K562 (cell line): ENCODE results near the gene PRPF8. TPM values are rescaled to one million over a fixed set of nuclear protein-coding genes. Genes with fewer than 3 reads are reported as not detected.

ENCODE experiments used
- ATF7 ChIP-seq: fragments of 450-650 bp; IDR thresholded peaks from 2 replicates; pipeline ENCODE4 v1.7.1; 2014; ENCODE audit warnings: mild to moderate bottlenecking, moderate library complexity
- BCOR ChIP-seq: fragments of 450-650 bp; IDR thresholded peaks from 2 replicates; pipeline ENCODE4 v1.6.1; 2016
- BHLHE40 ChIP-seq: IDR thresholded peaks from 2 replicates; pipeline ENCODE4 v1.6.1; 2011; ENCODE audit warnings: low read length, improper control_type of control experiment
- C11orf30 ChIP-seq: fragments of 450-650 bp; IDR thresholded peaks from 2 replicates; pipeline ENCODE4 v1.6.1; 2016; ENCODE audit warnings: low read depth, mild to moderate bottlenecking
- CHD1 ChIP-seq: fragments of 200-600 bp; sonication (generic); IDR thresholded peaks from one replicate; pipeline ENCODE4 v1.6.1; 2012; ENCODE audit warnings: mild to moderate bottlenecking, moderate library complexity, low read length, inconsistent platforms
- CXXC5 ChIP-seq: fragments of 250-450 bp; sonication (Bioruptor Pico); IDR thresholded peaks from 2 replicates; pipeline ENCODE4 v1.8.0; 2022; ENCODE audit warnings: inconsistent platforms, mild to moderate bottlenecking, moderate library complexity
- E2F8 ChIP-seq: fragments of 450-650 bp; IDR thresholded peaks from 2 replicates; pipeline ENCODE4 v1.7.1; 2018; ENCODE audit warnings: mild to moderate bottlenecking, low read depth; ENCODE audit not compliant: partially characterized antibody
- ESRRA ChIP-seq: fragments of 450-650 bp; IDR thresholded peaks from 2 replicates; pipeline ENCODE4 v1.6.1; 2014; ENCODE audit warnings: low read depth, mild to moderate bottlenecking, moderate library complexity, borderline replicate concordance
- FOXP1 ChIP-seq: sonication (generic); formaldehyde crosslinking; IDR thresholded peaks from 2 replicates; pipeline ENCODE4 v1.8.0; 2022; ENCODE audit warnings: mild to moderate bottlenecking, missing genetic modification reagents
- GABPA ChIP-seq: fragments of 200-800 bp; sonication (Bioruptor generic); conservative IDR thresholded peaks from 2 replicates; pipeline ENCODE4 v1.6.1; 2016; ENCODE audit warnings: low read depth, missing genetic modification characterization, missing compliant biosample characterization
- HDAC2 ChIP-seq: fragments of 450-650 bp; IDR thresholded peaks from 2 replicates; pipeline ENCODE4 v1.6.1; 2016; ENCODE audit warnings: mild to moderate bottlenecking
- HNRNPUL1 ChIP-seq: fragments of 200-400 bp; formaldehyde crosslinking; IDR thresholded peaks from 2 replicates; pipeline ENCODE4 v1.6.1; 2017; ENCODE audit warnings: low read length
- HOXB6 ChIP-seq: fragments of 250-450 bp; sonication (Bioruptor Pico); IDR thresholded peaks from 2 replicates; pipeline ENCODE4 v1.5.1; 2022; ENCODE audit warnings: mild to moderate bottlenecking, borderline replicate concordance
- KDM1A ChIP-seq, 2 experiments: fragments of 450-650 bp; IDR thresholded peaks; 2 replicates each; pipeline ENCODE4 v1.6.1; 2016; ENCODE audit warnings: mild to moderate bottlenecking in 2 of 2
- MAFF ChIP-seq: IDR thresholded peaks from 2 replicates; pipeline ENCODE4 v1.6.1; 2012; ENCODE audit warnings: low read length, improper control_type of control experiment
- NBN ChIP-seq: fragments of 450-650 bp; IDR thresholded peaks from 2 replicates; pipeline ENCODE4 v1.6.1; 2016; ENCODE audit warnings: low read depth, mild to moderate bottlenecking
- NFIC ChIP-seq: fragments of 450-650 bp; IDR thresholded peaks from 2 replicates; pipeline ENCODE4 v1.6.1; 2017; ENCODE audit warnings: mild to moderate bottlenecking, inconsistent platforms
- YY1 ChIP-seq, 3 experiments: IDR thresholded peaks; 2 replicates each; pipeline ENCODE4 v1.6.1; 2011; ENCODE audit warnings: low read length in 2 of 3, mild to moderate bottlenecking in 2 of 3, moderate library complexity in 2 of 3, borderline replicate concordance in 1 of 3, control low read depth in 1 of 3, low read depth in 1 of 3; ENCODE audit not compliant: insufficient read depth in 3 of 3, insufficient replicate concordance in 2 of 3, control insufficient read depth in 1 of 3, insufficient read length in 1 of 3; ENCODE audit errors: extremely low read depth in 1 of 3
- ZBED1 ChIP-seq: IDR thresholded peaks from 2 replicates; pipeline ENCODE4 v1.6.1; 2014
- ZNF224 ChIP-seq: sonication (generic); formaldehyde crosslinking; IDR thresholded peaks from 2 replicates; pipeline ENCODE4 v1.8.0; 2022; ENCODE audit warnings: mild to moderate bottlenecking, missing genetic modification reagents
- ZNF316 ChIP-seq: fragments of 450-650 bp; IDR thresholded peaks from 2 replicates; pipeline ENCODE4 v1.6.1; 2016
- ZNF668 ChIP-seq: fragments of 250-450 bp; sonication (Bioruptor Pico); IDR thresholded peaks from 2 replicates; pipeline ENCODE4 v1.8.0; 2022; ENCODE audit warnings: mild to moderate bottlenecking, inconsistent platforms
- polyA plus RNA-seq, 8 experiments: library from polyadenylated mRNA; depleted of rRNA in 4 of 8; stranded (reverse) in 5 of 8; unstranded in 3 of 8; fragments of >200 nt; fragmentation: Nextera tagmentation in 2 of 8; fragmentation: Illumina TruSeq in 1 of 8; extraction: Ambion mirVana in 2 of 8; extraction: Trizol in 1 of 8; gene quantifications; 2 replicates each; pipeline versions ENCODE4 v1.2.1 to v1.2.3, GENCODE V29; 2011 to 2014; ENCODE audit warnings: inconsistent platforms in 1 of 8, missing spikeins in 1 of 8
- total RNA-seq, 7 experiments: library from RNA; depleted of rRNA in 6 of 7; stranded (reverse); fragments of >200 nt in 6 of 7; fragmentation: Illumina TruSeq in 2 of 7; extraction: Trizol in 2 of 7; gene quantifications; 2 replicates each; pipeline versions ENCODE4 v1.2.1 to v1.2.3, GENCODE V29; 2011 to 2021; ENCODE audit warnings: low replicate concordance in 1 of 7
- TF ChIP-seq, protein P1 (sequence below), 2 experiments: IDR thresholded peaks; 2 replicates each; pipeline ENCODE4 v1.6.1; 2012; ENCODE audit warnings: improper control_type of control experiment in 2 of 2, low read depth in 2 of 2, low read length in 2 of 2, borderline replicate concordance in 1 of 2
- TF ChIP-seq, protein P2 (sequence below): sonication (generic); IDR thresholded peaks from 2 replicates; pipeline ENCODE4 v1.6.1; 2016

The PRPF8 gene
- total and polyA plus RNA-seq, 9 of the 15 experiments (the other 6 are each of a cell fraction or from before 2014, with no cell fraction given): 64.3 to 294 (median 85.9) TPM

DNA sequence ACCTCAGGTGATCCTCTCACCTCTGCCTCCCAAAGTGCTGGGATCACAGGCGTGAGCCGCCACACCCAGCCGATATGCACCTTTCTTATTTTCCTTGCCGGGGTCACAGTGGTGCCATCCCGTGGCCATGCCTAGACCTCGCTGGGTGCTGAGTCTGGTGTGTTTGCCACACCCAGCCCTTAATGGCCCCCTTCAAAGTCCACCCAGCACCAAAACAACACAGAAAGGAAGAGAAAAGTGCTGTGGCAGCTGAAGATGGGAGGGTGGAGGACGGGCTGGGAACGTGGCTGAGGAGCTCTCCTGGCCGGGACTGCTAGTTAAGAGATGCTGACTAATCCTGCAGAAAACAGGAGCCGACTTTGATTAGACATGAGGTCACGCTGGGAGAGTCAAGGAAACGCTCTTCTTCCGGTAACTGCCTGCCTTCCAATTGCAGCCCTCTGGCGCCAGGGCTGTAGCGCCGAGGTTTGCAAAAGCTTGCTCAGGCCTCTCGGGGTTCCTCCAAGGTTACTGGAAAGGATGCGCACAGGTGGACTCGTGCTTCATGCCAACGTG, 67.0 kb downstream of the PRPF8 start (continued):
- TF ChIP-seq C11orf30 (peak; percentile 72), NFIC (0 out of 2 replicates have a peak, but pooled peaks have one; percentile 16), GABPA (peak; percentile 51; the same call in 1 of the 2 replicates), HDAC2 (peak; percentile 54; the same call in 1 of the 2 replicates), ZNF668 (no peak), HOXB6 (CRISPR knock-in tag) (no peak), BCOR (0 out of 2 replicates have a peak, but pooled peaks have one; percentile 23), MAFF (peak; percentile 42; the same call in 1 of the 2 replicates), KDM1A (IDR thresholded peaks at IDR 0.05) (peak; percentile 61 to 67), ESRRA (peak; percentile 62), ZBED1 (0 out of 2 replicates have a peak, but pooled peaks have one; percentile 22), YY1 (IDR thresholded peaks at IDR 0.05; ENCODE audit: borderline replicate concordance in 1 of 3, control insufficient read depth in 1 of 3, extremely low read depth in 1 of 3, insufficient read depth in 3 of 3, insufficient read length in 1 of 3, insufficient replicate concordance in 2 of 3, low read depth in 1 of 3, low read length in 2 of 3) (peak in 1 of 3 experiments; percentile 6), ZNF224 (CRISPR knock-in tag) (no peak), NBN (no peak), ATF7 (peak; percentile 87), E2F8 (peak; percentile 10), FOXP1 (0 out of 2 replicates have a peak, but pooled peaks have one; percentile 44), ZNF316 (peak; percentile 76), CHD1 (no peak), BHLHE40 (0 out of 2 replicates have a peak, but pooled peaks have one; percentile 44), CXXC5 (CRISPR knock-in tag) (peak; percentile 37; the same call in 1 of the 2 replicates), HNRNPUL1 (no peak)
- TF ChIP-seq, protein P1, sequence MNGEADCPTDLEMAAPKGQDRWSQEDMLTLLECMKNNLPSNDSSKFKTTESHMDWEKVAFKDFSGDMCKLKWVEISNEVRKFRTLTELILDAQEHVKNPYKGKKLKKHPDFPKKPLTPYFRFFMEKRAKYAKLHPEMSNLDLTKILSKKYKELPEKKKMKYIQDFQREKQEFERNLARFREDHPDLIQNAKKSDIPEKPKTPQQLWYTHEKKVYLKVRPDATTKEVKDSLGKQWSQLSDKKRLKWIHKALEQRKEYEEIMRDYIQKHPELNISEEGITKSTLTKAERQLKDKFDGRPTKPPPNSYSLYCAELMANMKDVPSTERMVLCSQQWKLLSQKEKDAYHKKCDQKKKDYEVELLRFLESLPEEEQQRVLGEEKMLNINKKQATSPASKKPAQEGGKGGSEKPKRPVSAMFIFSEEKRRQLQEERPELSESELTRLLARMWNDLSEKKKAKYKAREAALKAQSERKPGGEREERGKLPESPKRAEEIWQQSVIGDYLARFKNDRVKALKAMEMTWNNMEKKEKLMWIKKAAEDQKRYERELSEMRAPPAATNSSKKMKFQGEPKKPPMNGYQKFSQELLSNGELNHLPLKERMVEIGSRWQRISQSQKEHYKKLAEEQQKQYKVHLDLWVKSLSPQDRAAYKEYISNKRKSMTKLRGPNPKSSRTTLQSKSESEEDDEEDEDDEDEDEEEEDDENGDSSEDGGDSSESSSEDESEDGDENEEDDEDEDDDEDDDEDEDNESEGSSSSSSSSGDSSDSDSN (IDR thresholded peaks at IDR 0.05; ENCODE audit: borderline replicate concordance in 1 of 2, low read depth in 2 of 2, low read length in 2 of 2): peak in 1 of 2 experiments; percentile 51; a peak in 1 of 4 replicates
- TF ChIP-seq, protein P2, sequence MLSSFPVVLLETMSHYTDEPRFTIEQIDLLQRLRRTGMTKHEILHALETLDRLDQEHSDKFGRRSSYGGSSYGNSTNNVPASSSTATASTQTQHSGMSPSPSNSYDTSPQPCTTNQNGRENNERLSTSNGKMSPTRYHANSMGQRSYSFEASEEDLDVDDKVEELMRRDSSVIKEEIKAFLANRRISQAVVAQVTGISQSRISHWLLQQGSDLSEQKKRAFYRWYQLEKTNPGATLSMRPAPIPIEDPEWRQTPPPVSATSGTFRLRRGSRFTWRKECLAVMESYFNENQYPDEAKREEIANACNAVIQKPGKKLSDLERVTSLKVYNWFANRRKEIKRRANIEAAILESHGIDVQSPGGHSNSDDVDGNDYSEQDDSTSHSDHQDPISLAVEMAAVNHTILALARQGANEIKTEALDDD: peak; percentile 100
